ENCODE results near the gene ZBTB38. TPM values are rescaled to one million over a fixed set of nuclear protein-coding genes. Genes with fewer than 3 reads are reported as not detected.
A peak's percentile ranks its signal among the peaks of the same experiment; 100 is the strongest.

ZBTB38 gene
- polyA plus RNA-seq, 4 donors, result 11.9 to 186 (median 21.8) TPM

GRCh38 chr3:141373768-141374526 is 5.6 kb downstream of the ZBTB38 start:
- Histone ChIP-seq H3K36me3 (ENCODE audit: control insufficient read depth in 3 of 3, insufficient read depth in 2 of 3, low read depth in 1 of 3, low read length in 3 of 3) (peaks cover 4 to 56% (median 6%) of the 10 kb centered on the region in 3 donors), H3K27ac (ENCODE audit: low read depth in 1 of 3, low read length in 2 of 3) (no peak overlapping the region), H3K4me3 (ENCODE audit: low read depth in 1 of 3, low read length in 3 of 3) (no peak overlapping the region), H3K9me3 (ENCODE audit: control insufficient read depth in 2 of 2, insufficient read depth in 1 of 2, low read depth in 1 of 2, low read length in 1 of 2) (no peaks in the 10 kb centered on the region), H3K4me1 (ENCODE audit: control insufficient read depth in 3 of 3, insufficient read depth in 2 of 3, low read depth in 1 of 3, low read length in 2 of 3) (peaks cover 0 to 9% (median 2%) of the 10 kb centered on the region in 3 donors), H3K27me3 (ENCODE audit: control insufficient read depth in 3 of 3, insufficient read depth in 3 of 3, low read length in 3 of 3) (no peaks in the 10 kb centered on the region)
- FAIRE-seq, result no peak
- DNase-seq, result no peak
- WGBS, 3 donors, result 84 to 88% (median 88%) methylated on average over 7 of the region's 7 CpGs

- no peak for FAIRE-seq
- DNase-seq, result no peak
- H3K27me3 ChIP-seq (ENCODE audit: control insufficient read depth in 3 of 3, insufficient read depth in 3 of 3, low read length in 3 of 3), result no peaks in the 10 kb centered on the region
- no peaks in the 10 kb centered on the region for H3K9me3 ChIP-seq (ENCODE audit: control insufficient read depth in 2 of 2, insufficient read depth in 1 of 2, low read depth in 1 of 2, low read length in 1 of 2)
- H3K27ac ChIP-seq (ENCODE audit: low read depth in 1 of 3, low read length in 2 of 3), result peak overlapping the region in 1 of 3 donors; percentile 55
- WGBS, 3 donors, result 82 to 91% (median 83%) methylated on average over 10 of the region's 10 CpGs
- H3K36me3 ChIP-seq (ENCODE audit: control insufficient read depth in 3 of 3, insufficient read depth in 2 of 3, low read depth in 1 of 3, low read length in 3 of 3), result peaks cover 4 to 57% (median 6%) of the 10 kb centered on the region in 3 donors
- H3K4me3 ChIP-seq (ENCODE audit: low read depth in 1 of 3, low read length in 3 of 3), result no peak overlapping the region
- H3K4me1 ChIP-seq (ENCODE audit: control insufficient read depth in 3 of 3, insufficient read depth in 2 of 3, low read depth in 1 of 3, low read length in 2 of 3), result peaks cover 0 to 2% (median 0%) of the 10 kb centered on the region in 3 donors
These were observed 7.3 kb downstream of the ZBTB38 start for GRCh38 chr3:141375381-141376301.

GRCh38 chr3:141377377-141377776 is 9.1 kb downstream of the ZBTB38 start:
- Histone ChIP-seq H3K4me1 (ENCODE audit: control insufficient read depth in 3 of 3, insufficient read depth in 2 of 3, low read depth in 1 of 3, low read length in 2 of 3) (peaks cover 0 to 2% (median 0%) of the 10 kb centered on the region in 3 donors), H3K36me3 (ENCODE audit: control insufficient read depth in 3 of 3, insufficient read depth in 2 of 3, low read depth in 1 of 3, low read length in 3 of 3) (peaks cover 0 to 51% (median 6%) of the 10 kb centered on the region in 3 donors), H3K4me3 (ENCODE audit: low read depth in 1 of 3, low read length in 3 of 3) (no peak overlapping the region), H3K9me3 (ENCODE audit: control insufficient read depth in 2 of 2, insufficient read depth in 1 of 2, low read depth in 1 of 2, low read length in 1 of 2) (no peaks in the 10 kb centered on the region), H3K27ac (ENCODE audit: low read depth in 1 of 3, low read length in 2 of 3) (no peak overlapping the region), H3K27me3 (ENCODE audit: control insufficient read depth in 3 of 3, insufficient read depth in 3 of 3, low read length in 3 of 3) (no peaks in the 10 kb centered on the region)
- FAIRE-seq, result no peak
- DNase-seq, result no peak
- WGBS, 3 donors, result 76 to 91% (median 90%) methylated on average over 3 of the region's 3 CpGs

- no peaks in the 10 kb centered on the region for H3K9me3 ChIP-seq (ENCODE audit: control insufficient read depth in 2 of 2, insufficient read depth in 1 of 2, low read depth in 1 of 2, low read length in 1 of 2)
- peaks cover 0 to 5% (median 0%) of the 10 kb centered on the region in 3 donors for H3K4me1 ChIP-seq (ENCODE audit: control insufficient read depth in 3 of 3, insufficient read depth in 2 of 3, low read depth in 1 of 3, low read length in 2 of 3)
- DNase-seq (no peak), FAIRE-seq (no peak)
- peaks cover 0 to 55% (median 2%) of the 10 kb centered on the region in 3 donors for H3K36me3 ChIP-seq (ENCODE audit: control insufficient read depth in 3 of 3, insufficient read depth in 2 of 3, low read depth in 1 of 3, low read length in 3 of 3)
- 91 to 96% (median 93%) methylated on average over 4 of the region's 4 CpGs for WGBS, 3 donors
- no peak overlapping the region for H3K4me3 ChIP-seq (ENCODE audit: low read depth in 1 of 3, low read length in 3 of 3)
- H3K27me3 ChIP-seq (ENCODE audit: control insufficient read depth in 3 of 3, insufficient read depth in 3 of 3, low read length in 3 of 3), result no peaks in the 10 kb centered on the region
- H3K27ac ChIP-seq (ENCODE audit: low read depth in 1 of 3, low read length in 2 of 3), result peak overlapping the region in 2 of 3 donors; percentile 69 to 76
These were observed 10.3 kb downstream of the ZBTB38 start for GRCh38 chr3:141378556-141378955.

- DNase-seq, result peak in 1 of 2 donors; percentile 39
- H3K27me3 ChIP-seq (ENCODE audit: control insufficient read depth in 3 of 3, insufficient read depth in 3 of 3, low read length in 3 of 3), result no peaks in the 10 kb centered on the region
- WGBS, 3 donors, result 78 to 88% (median 78%) methylated on average over 12 of the region's 12 CpGs
- H3K9me3 ChIP-seq (ENCODE audit: control insufficient read depth in 2 of 2, insufficient read depth in 1 of 2, low read depth in 1 of 2, low read length in 1 of 2), result no peaks in the 10 kb centered on the region
- no peak overlapping the region for H3K4me3 ChIP-seq (ENCODE audit: low read depth in 1 of 3, low read length in 3 of 3)
- peak overlapping the region in 2 of 3 donors; percentile 69 to 76 for H3K27ac ChIP-seq (ENCODE audit: low read depth in 1 of 3, low read length in 2 of 3)
- H3K4me1 ChIP-seq (ENCODE audit: control insufficient read depth in 3 of 3, insufficient read depth in 2 of 3, low read depth in 1 of 3, low read length in 2 of 3), result peaks cover 0 to 5% (median 0%) of the 10 kb centered on the region in 3 donors
- peaks cover 0 to 51% (median 2%) of the 10 kb centered on the region in 3 donors for H3K36me3 ChIP-seq (ENCODE audit: control insufficient read depth in 3 of 3, insufficient read depth in 2 of 3, low read depth in 1 of 3, low read length in 3 of 3)
- no peak for FAIRE-seq
These were observed 11.1 kb downstream of the ZBTB38 start for GRCh38 chr3:141379250-141379966.

- Histone ChIP-seq H3K4me1 (ENCODE audit: control insufficient read depth in 3 of 3, insufficient read depth in 2 of 3, low read depth in 1 of 3, low read length in 2 of 3) (peaks cover 0 to 5% (median 0%) of the 10 kb centered on the region in 3 donors), H3K9me3 (ENCODE audit: control insufficient read depth in 2 of 2, insufficient read depth in 1 of 2, low read depth in 1 of 2, low read length in 1 of 2) (no peaks in the 10 kb centered on the region), H3K4me3 (ENCODE audit: low read depth in 1 of 3, low read length in 3 of 3) (no peak overlapping the region), H3K27ac (ENCODE audit: low read depth in 1 of 3, low read length in 2 of 3) (peak overlapping the region in 2 of 3 donors; percentile 11 to 14), H3K36me3 (ENCODE audit: control insufficient read depth in 3 of 3, insufficient read depth in 2 of 3, low read depth in 1 of 3, low read length in 3 of 3) (peaks cover 0 to 49% (median 2%) of the 10 kb centered on the region in 3 donors), H3K27me3 (ENCODE audit: control insufficient read depth in 3 of 3, insufficient read depth in 3 of 3, low read length in 3 of 3) (no peaks in the 10 kb centered on the region)
- no peak for DNase-seq
- FAIRE-seq, result no peak
- WGBS, 3 donors, result 80 to 91% (median 90%) methylated on average over 2 of the region's 2 CpGs
These were observed 12.0 kb downstream of the ZBTB38 start for GRCh38 chr3:141380279-141380678.

GRCh38 chr3:141380987-141381386 is 12.7 kb downstream of the ZBTB38 start:
- H3K27me3 ChIP-seq (ENCODE audit: control insufficient read depth in 3 of 3, insufficient read depth in 3 of 3, low read length in 3 of 3), result no peaks in the 10 kb centered on the region
- no peaks in the 10 kb centered on the region for H3K9me3 ChIP-seq (ENCODE audit: control insufficient read depth in 2 of 2, insufficient read depth in 1 of 2, low read depth in 1 of 2, low read length in 1 of 2)
- H3K36me3 ChIP-seq (ENCODE audit: control insufficient read depth in 3 of 3, insufficient read depth in 2 of 3, low read depth in 1 of 3, low read length in 3 of 3), result peaks cover 0 to 42% (median 2%) of the 10 kb centered on the region in 3 donors
- FAIRE-seq (no peak), DNase-seq (no peak)
- peak overlapping the region in 1 of 3 donors; percentile 18 for H3K27ac ChIP-seq (ENCODE audit: low read depth in 1 of 3, low read length in 2 of 3)
- 90 to 96% (median 93%) methylated on average over 2 of the region's 2 CpGs for WGBS, 3 donors
- peaks cover 0 to 5% (median 0%) of the 10 kb centered on the region in 3 donors for H3K4me1 ChIP-seq (ENCODE audit: control insufficient read depth in 3 of 3, insufficient read depth in 2 of 3, low read depth in 1 of 3, low read length in 2 of 3)
- H3K4me3 ChIP-seq (ENCODE audit: low read depth in 1 of 3, low read length in 3 of 3), result no peak overlapping the region

GRCh38 chr3:141382571-141382970 is 14.3 kb downstream of the ZBTB38 start:
- Histone ChIP-seq H3K27me3 (ENCODE audit: control insufficient read depth in 3 of 3, insufficient read depth in 3 of 3, low read length in 3 of 3) (no peaks in the 10 kb centered on the region), H3K36me3 (ENCODE audit: control insufficient read depth in 3 of 3, insufficient read depth in 2 of 3, low read depth in 1 of 3, low read length in 3 of 3) (peaks cover 0 to 34% (median 3%) of the 10 kb centered on the region in 3 donors), H3K4me1 (ENCODE audit: control insufficient read depth in 3 of 3, insufficient read depth in 2 of 3, low read depth in 1 of 3, low read length in 2 of 3) (peaks cover 0 to 2% (median 0%) of the 10 kb centered on the region in 3 donors), H3K4me3 (ENCODE audit: low read depth in 1 of 3, low read length in 3 of 3) (no peak overlapping the region), H3K27ac (ENCODE audit: low read depth in 1 of 3, low read length in 2 of 3) (no peak overlapping the region), H3K9me3 (ENCODE audit: control insufficient read depth in 2 of 2, insufficient read depth in 1 of 2, low read depth in 1 of 2, low read length in 1 of 2) (no peaks in the 10 kb centered on the region)
- DNase-seq, result no peak
- no peak for FAIRE-seq
- 81 to 92% (median 91%) methylated on average over 2 of the region's 2 CpGs for WGBS, 3 donors

Data from small intestine (tissue), 7 donors.